Hepatocyte (in vitro differentiated cells): ENCODE data around the gene CIDEB.

Experiments
- EZH2phosphoT487 ChIP-seq: fragments of 200-600 bp; sonication (generic); IDR thresholded peaks from one replicate; pipeline ENCODE4 v1.6.1; 2018; ENCODE audit warnings: antibody characterized with exemption, mild to moderate bottlenecking, low read depth, moderate library complexity; ENCODE audit not compliant: unreplicated experiment, severe bottlenecking
- TF ChIP-seq, protein P1 (sequence below): fragments of 200-600 bp; sonication (generic); IDR thresholded peaks from 2 replicates; pipeline ENCODE4 v1.5.1; 2016; ENCODE audit warnings: antibody characterized with exemption, mild to moderate bottlenecking; ENCODE audit not compliant: poor library complexity

- TF ChIP-seq, protein P1, sequence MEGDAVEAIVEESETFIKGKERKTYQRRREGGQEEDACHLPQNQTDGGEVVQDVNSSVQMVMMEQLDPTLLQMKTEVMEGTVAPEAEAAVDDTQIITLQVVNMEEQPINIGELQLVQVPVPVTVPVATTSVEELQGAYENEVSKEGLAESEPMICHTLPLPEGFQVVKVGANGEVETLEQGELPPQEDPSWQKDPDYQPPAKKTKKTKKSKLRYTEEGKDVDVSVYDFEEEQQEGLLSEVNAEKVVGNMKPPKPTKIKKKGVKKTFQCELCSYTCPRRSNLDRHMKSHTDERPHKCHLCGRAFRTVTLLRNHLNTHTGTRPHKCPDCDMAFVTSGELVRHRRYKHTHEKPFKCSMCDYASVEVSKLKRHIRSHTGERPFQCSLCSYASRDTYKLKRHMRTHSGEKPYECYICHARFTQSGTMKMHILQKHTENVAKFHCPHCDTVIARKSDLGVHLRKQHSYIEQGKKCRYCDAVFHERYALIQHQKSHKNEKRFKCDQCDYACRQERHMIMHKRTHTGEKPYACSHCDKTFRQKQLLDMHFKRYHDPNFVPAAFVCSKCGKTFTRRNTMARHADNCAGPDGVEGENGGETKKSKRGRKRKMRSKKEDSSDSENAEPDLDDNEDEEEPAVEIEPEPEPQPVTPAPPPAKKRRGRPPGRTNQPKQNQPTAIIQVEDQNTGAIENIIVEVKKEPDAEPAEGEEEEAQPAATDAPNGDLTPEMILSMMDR = no peak
- TF ChIP-seq EZH2phosphoT487 = no peak
Observed at GRCh38 chr14:24269368-24269767, 38.4 kb downstream of the CIDEB start.
